K562 (cell line): ENCODE results near the gene LIPE. TPM values are rescaled to one million over a fixed set of nuclear protein-coding genes. Genes with fewer than 3 reads are reported as not detected.

Source experiments
- ATAC-seq: fragments of 200-7000 bp; cut with Tn5 transposase; 3 replicates; pipeline ENCODE4 v1.9.1; 2020; ENCODE audit warnings: moderate library complexity
- BruUV-seq: library from RNA; stranded (reverse); fragments of 400-500 nt; replicated peaks from 2 replicates; lab custom pipeline; 2021; lab: Mats Ljungman, UMichigan
- CTCF ChIA-PET: fragments of 300-600 bp; formaldehyde crosslinking; extraction: SDS; loops from one replicate; lab custom pipeline; 2021; ENCODE audit warnings: low intra/inter-chr PET ratio; lab: Yijun Ruan, JAX
- POLR2A ChIA-PET: fragments of 300-600, 350-650 bp; sonication (Branson Sonifier 250); formaldehyde crosslinking; extraction: SDS; loops from one replicate; lab custom pipeline; 2021; ENCODE audit warnings: antibody characterized with exemption, inconsistent platforms; lab: Yijun Ruan, JAX
- DNase-seq, 4 experiments: peaks; one replicate each; pipeline versions ENCODE4 v3.0.0 to v3.0.0-alpha.2; 2011 to 2018; ENCODE audit warnings: low spot score in 3 of 4, mixed read lengths in 3 of 4; ENCODE audit errors: extremely low read depth in 1 of 4
- FAIRE-seq: peaks from 2 replicates; lab custom pipeline; 2011; peaks lifted over from hg19 to GRCh38; lab: Jason Lieb, UNC
- H2AFZ ChIP-seq: 2 replicates; pipeline ENCODE4 v1.6.0; 2011; ENCODE audit warnings: low read depth, low read length, control low read depth, inconsistent platforms
- H3K27ac ChIP-seq: fragments of 200-600 bp; 3 replicates; pipeline ENCODE4 v1.8.0; 2011; ENCODE audit warnings: low read depth, mild to moderate bottlenecking, control low read depth, inconsistent platforms, low read length, moderate library complexity, mixed read lengths; ENCODE audit errors: extremely low read depth
- H3K27me3 ChIP-seq, 2 experiments: fragments of 300-600 bp in 1 of 2; 2 replicates in 1 of 2; 3 replicates in 1 of 2; pipeline versions ENCODE4 v1.6.0 to v1.8.0; 2011; ENCODE audit warnings: inconsistent platforms in 2 of 2, low read length in 2 of 2, mild to moderate bottlenecking in 1 of 2, mixed read lengths in 1 of 2, moderate library complexity in 1 of 2; ENCODE audit not compliant: control insufficient read depth in 2 of 2, insufficient read depth in 2 of 2
- H3K36me3 ChIP-seq: fragments of 300-600 bp; 3 replicates; pipeline ENCODE4 v1.8.0; 2011; ENCODE audit warnings: mild to moderate bottlenecking, low read length, inconsistent platforms; ENCODE audit not compliant: control insufficient read depth, insufficient read depth
- H3K4me1 ChIP-seq, 2 experiments: fragments of 200-600 bp in 1 of 2; replicated peaks in 1 of 2; 2 replicates in 1 of 2; 3 replicates in 1 of 2; pipeline versions ENCODE4 v1.5.1 to v1.8.0; 2011; ENCODE audit warnings: inconsistent platforms in 2 of 2, low read length in 2 of 2, mild to moderate bottlenecking in 1 of 2, mixed read lengths in 1 of 2, moderate library complexity in 1 of 2; ENCODE audit not compliant: control insufficient read depth in 2 of 2, insufficient read depth in 2 of 2
- H3K4me2 ChIP-seq: 2 replicates; pipeline ENCODE4 v1.6.1; 2011; ENCODE audit warnings: low read length, control low read depth, inconsistent platforms, mixed read lengths; ENCODE audit not compliant: insufficient read depth
- H3K4me3 ChIP-seq: fragments of 200-600 bp; sonication (generic), shearing (Covaris generic); 2 replicates; pipeline ENCODE4 v1.5.1; 2016; ENCODE audit warnings: control low read depth, inconsistent platforms
- H3K79me2 ChIP-seq: fragments of 200-600 bp; 3 replicates; pipeline ENCODE4 v1.8.0; 2011; ENCODE audit warnings: low read length, inconsistent platforms; ENCODE audit not compliant: control insufficient read depth, insufficient read depth
- H3K9ac ChIP-seq, 2 experiments: 2 replicates each; pipeline versions ENCODE4 v1.6.0 to v1.6.1; 2011; ENCODE audit warnings: low read depth in 2 of 2, low read length in 2 of 2, control low read depth in 1 of 2, inconsistent platforms in 1 of 2, mild to moderate bottlenecking in 1 of 2, mixed read lengths in 1 of 2; ENCODE audit not compliant: insufficient read depth in 1 of 2
- H3K9me1 ChIP-seq: one replicate; pipeline ENCODE4 v1.6.0; 2011; ENCODE audit warnings: inconsistent platforms, mild to moderate bottlenecking, low read length, moderate library complexity; ENCODE audit not compliant: control insufficient read depth, insufficient read depth
- H3K9me3 ChIP-seq: replicated peaks from 2 replicates; pipeline ENCODE4 v1.5.1; 2011; ENCODE audit warnings: low read depth, low read length, inconsistent platforms; ENCODE audit not compliant: control insufficient read depth, insufficient read depth
- H4K20me1 ChIP-seq: replicated peaks from 2 replicates; pipeline ENCODE4 v1.6.1; 2011; ENCODE audit warnings: low read length, inconsistent platforms, mixed read lengths; ENCODE audit not compliant: control insufficient read depth, insufficient read depth
- ASH1L ChIP-seq: fragments of 450-650 bp; IDR thresholded peaks from 2 replicates; pipeline ENCODE4 v1.6.1; 2018; ENCODE audit warnings: borderline replicate concordance, mild to moderate bottlenecking, low read depth; ENCODE audit not compliant: partially characterized antibody
- CBX1 ChIP-seq: sonication (generic); IDR thresholded peaks from 2 replicates; pipeline ENCODE4 v1.6.1; 2016; ENCODE audit warnings: antibody characterized with exemption, low read depth, mild to moderate bottlenecking
- CHCHD3 ChIP-seq: fragments of 250-450 bp; sonication (Bioruptor Pico); IDR thresholded peaks from 2 replicates; pipeline ENCODE4 v2.1.2; 2022; ENCODE audit warnings: mild to moderate bottlenecking
- HNRNPL ChIP-seq: fragments of 200-400 bp; formaldehyde crosslinking; IDR thresholded peaks from 2 replicates; pipeline ENCODE4 v1.6.1; 2017; ENCODE audit warnings: low read depth, mild to moderate bottlenecking, low read length
- LARP7 ChIP-seq: fragments of 450-650 bp; IDR thresholded peaks from 2 replicates; pipeline ENCODE4 v1.6.1; 2016
- MCM7 ChIP-seq, 2 experiments: fragments of 450-650 bp; IDR thresholded peaks; 2 replicates each; pipeline ENCODE4 v1.6.1; 2016 to 2018
- NELFE ChIP-seq: IDR thresholded peaks from 2 replicates; pipeline ENCODE4 v1.6.1; 2011; ENCODE audit warnings: mild to moderate bottlenecking; ENCODE audit not compliant: insufficient read depth, insufficient read length
- TEAD4 ChIP-seq, 2 experiments: sonication (generic) in 1 of 2; formaldehyde crosslinking in 1 of 2; IDR thresholded peaks; 2 replicates each; pipeline versions ENCODE4 v1.6.1 to v1.8.0; 2012 to 2022; ENCODE audit warnings: borderline replicate concordance in 1 of 2, inconsistent platforms in 1 of 2, low read length in 1 of 2, mild to moderate bottlenecking in 1 of 2, missing genetic modification reagents in 1 of 2
- WGBS: fragments of 100-300 bp; shearing (Covaris generic); methylation state at CpG from one replicate; pipeline ENCODE4 v1.1.6; 2016; ENCODE audit warnings: low coverage, mixed read lengths; ENCODE audit not compliant: insufficient coverage; ENCODE audit errors: missing lambda C conversion rate; 5-methylcytosine and 5-hydroxymethylcytosine counted together
- in situ Hi-C: fragments of 300-500 bp; cut with MboI; formaldehyde crosslinking; loops from 4 replicates; pipeline ENCODE4 v1.15.0; 2018; ENCODE audit warnings: inconsistent platforms, mixed read lengths
- intact Hi-C: fragments of 100-400 bp; cut with micrococcal nuclease; formaldehyde crosslinking; loops from 2 replicates; pipeline ENCODE4 v1.14.2; 2022
- polyA plus RNA-seq, 8 experiments: library from polyadenylated mRNA; depleted of rRNA in 4 of 8; stranded (reverse) in 5 of 8; unstranded in 3 of 8; fragments of >200 nt; fragmentation: Nextera tagmentation in 2 of 8; fragmentation: Illumina TruSeq in 1 of 8; extraction: Ambion mirVana in 2 of 8; extraction: Trizol in 1 of 8; gene quantifications; 2 replicates each; pipeline versions ENCODE4 v1.2.1 to v1.2.3, GENCODE V29; 2011 to 2014; ENCODE audit warnings: inconsistent platforms in 1 of 8, missing spikeins in 1 of 8
- total RNA-seq, 7 experiments: library from RNA; depleted of rRNA in 6 of 7; stranded (reverse); fragments of >200 nt in 6 of 7; fragmentation: Illumina TruSeq in 2 of 7; extraction: Trizol in 2 of 7; gene quantifications; 2 replicates each; pipeline versions ENCODE4 v1.2.1 to v1.2.3, GENCODE V29; 2011 to 2021; ENCODE audit warnings: low replicate concordance in 1 of 7
- TF ChIP-seq, protein P1 (sequence below): fragments of 450-650 bp; formaldehyde crosslinking; IDR thresholded peaks from 2 replicates; pipeline ENCODE4 v1.4.0; 2022; ENCODE audit warnings: missing genetic modification characterization
- TF ChIP-seq, protein P2 (sequence below): fragments of 250-450 bp; sonication (Bioruptor Pico); IDR thresholded peaks from 2 replicates; pipeline ENCODE4 v1.4.0; 2020
- TF ChIP-seq, protein P3 (sequence below): fragments of 450-650 bp; formaldehyde crosslinking; IDR thresholded peaks from 2 replicates; pipeline ENCODE4 v1.4.0; 2020; ENCODE audit warnings: mild to moderate bottlenecking

LIPE gene
- total and polyA plus RNA-seq, 9 of the 15 experiments (the other 6 are each of a cell fraction or from before 2014, with no cell fraction given), result 0.22 TPM; not detected in 8

DNA sequence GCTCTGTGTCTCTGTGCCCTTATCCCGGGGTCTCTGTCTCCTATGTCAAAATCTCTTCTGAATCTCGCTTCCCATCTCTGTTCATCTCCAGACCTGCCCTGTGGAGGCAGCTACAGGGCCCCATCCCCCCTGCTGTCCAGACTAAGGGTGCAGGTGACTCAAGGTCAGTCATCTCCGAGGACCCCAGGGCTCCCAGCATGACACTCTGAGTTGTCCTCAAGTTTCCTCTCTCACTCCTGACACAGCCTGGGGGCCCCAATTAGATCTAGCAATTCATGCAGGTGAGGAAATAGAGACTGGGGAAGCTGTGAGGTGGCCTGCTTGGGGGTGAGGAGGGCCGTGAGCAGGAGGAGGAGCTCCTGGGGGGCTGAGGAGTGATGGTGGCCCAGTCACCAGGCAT is 35.0 kb downstream of the LIPE start:
- POLR2A ChIA-PET, result interaction anchor here (0.6 to 0.7 kb wide), 2 partner anchors 39 to 1898 kb away, joined by 4 read pairs; no protein-coding TSS in a partner anchor
- H3K9me1 ChIP-seq, result no peaks in the 10 kb centered on the region
- no peak for FAIRE-seq
- no peak overlapping the region for H3K4me2 ChIP-seq
- H4K20me1 ChIP-seq, result no peaks in the 10 kb centered on the region
- no peak overlapping the region for H2AFZ ChIP-seq
- H3K36me3 ChIP-seq, result no peaks in the 10 kb centered on the region
- H3K79me2 ChIP-seq, result peaks cover 1% of the 10 kb centered on the region; the same call in 1 of the 3 replicates
- TF ChIP-seq MCM7 (IDR thresholded peaks at IDR 0.05) (no peak), HNRNPL (no peak), CHCHD3 (CRISPR knock-in tag) (no peak), NELFE (no peak), LARP7 (no peak), TEAD4 (IDR thresholded peaks at IDR 0.05; ENCODE audit: low read length) (no peak), TEAD4 (CRISPR knock-in tag; IDR thresholded peaks at IDR 0.05; ENCODE audit: borderline replicate concordance) (no peak), ASH1L (no peak), CBX1 (no peak)
- TF ChIP-seq, protein P1, sequence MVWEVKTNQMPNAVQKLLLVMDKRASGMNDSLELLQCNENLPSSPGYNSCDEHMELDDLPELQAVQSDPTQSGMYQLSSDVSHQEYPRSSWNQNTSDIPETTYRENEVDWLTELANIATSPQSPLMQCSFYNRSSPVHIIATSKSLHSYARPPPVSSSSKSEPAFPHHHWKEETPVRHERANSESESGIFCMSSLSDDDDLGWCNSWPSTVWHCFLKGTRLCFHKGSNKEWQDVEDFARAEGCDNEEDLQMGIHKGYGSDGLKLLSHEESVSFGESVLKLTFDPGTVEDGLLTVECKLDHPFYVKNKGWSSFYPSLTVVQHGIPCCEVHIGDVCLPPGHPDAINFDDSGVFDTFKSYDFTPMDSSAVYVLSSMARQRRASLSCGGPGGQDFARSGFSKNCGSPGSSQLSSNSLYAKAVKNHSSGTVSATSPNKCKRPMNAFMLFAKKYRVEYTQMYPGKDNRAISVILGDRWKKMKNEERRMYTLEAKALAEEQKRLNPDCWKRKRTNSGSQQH (CRISPR knock-in tag), result no peak
- TF ChIP-seq, protein P2, sequence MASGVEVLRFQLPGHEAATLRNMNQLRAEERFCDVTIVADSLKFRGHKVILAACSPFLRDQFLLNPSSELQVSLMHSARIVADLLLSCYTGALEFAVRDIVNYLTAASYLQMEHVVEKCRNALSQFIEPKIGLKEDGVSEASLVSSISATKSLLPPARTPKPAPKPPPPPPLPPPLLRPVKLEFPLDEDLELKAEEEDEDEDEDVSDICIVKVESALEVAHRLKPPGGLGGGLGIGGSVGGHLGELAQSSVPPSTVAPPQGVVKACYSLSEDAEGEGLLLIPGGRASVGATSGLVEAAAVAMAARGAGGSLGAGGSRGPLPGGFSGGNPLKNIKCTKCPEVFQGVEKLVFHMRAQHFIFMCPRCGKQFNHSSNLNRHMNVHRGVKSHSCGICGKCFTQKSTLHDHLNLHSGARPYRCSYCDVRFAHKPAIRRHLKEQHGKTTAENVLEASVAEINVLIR (CRISPR knock-in tag), result no peak
- TF ChIP-seq, protein P3, sequence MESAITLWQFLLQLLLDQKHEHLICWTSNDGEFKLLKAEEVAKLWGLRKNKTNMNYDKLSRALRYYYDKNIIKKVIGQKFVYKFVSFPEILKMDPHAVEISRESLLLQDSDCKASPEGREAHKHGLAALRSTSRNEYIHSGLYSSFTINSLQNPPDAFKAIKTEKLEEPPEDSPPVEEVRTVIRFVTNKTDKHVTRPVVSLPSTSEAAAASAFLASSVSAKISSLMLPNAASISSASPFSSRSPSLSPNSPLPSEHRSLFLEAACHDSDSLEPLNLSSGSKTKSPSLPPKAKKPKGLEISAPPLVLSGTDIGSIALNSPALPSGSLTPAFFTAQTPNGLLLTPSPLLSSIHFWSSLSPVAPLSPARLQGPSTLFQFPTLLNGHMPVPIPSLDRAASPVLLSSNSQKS (CRISPR knock-in tag), result no peak
- TF ChIP-seq, all 486 proteins: peak for 0
- no peak for DNase-seq
- peaks cover 9 to 21% of the 10 kb centered on the region in 2 experiments for H3K4me1 ChIP-seq
- ATAC-seq, result no peak
- intact Hi-C loops (no loop called here), in situ Hi-C loops (no loop called here)
- WGBS, result 9% methylated on average over 4 of the region's 4 CpGs
- H3K4me3 ChIP-seq, result no peak overlapping the region
- CTCF ChIA-PET, result no interaction called here
- no TSS peak for BruUV-seq
- H3K27ac ChIP-seq, result no peak overlapping the region
- H3K9me3 ChIP-seq, result no peaks in the 10 kb centered on the region
- peaks cover 22 to 29% of the 10 kb centered on the region in 2 experiments for H3K27me3 ChIP-seq
- no peak overlapping the region for H3K9ac ChIP-seq
